Measurements from ENCODE around the gene TNK1.

Gene TNK1

GRCh38 chr17:7384489-7385081, 3.7 kb downstream of the TNK1 start:
- DNase-seq = no peak
- TF ChIP-seq, protein P1, sequence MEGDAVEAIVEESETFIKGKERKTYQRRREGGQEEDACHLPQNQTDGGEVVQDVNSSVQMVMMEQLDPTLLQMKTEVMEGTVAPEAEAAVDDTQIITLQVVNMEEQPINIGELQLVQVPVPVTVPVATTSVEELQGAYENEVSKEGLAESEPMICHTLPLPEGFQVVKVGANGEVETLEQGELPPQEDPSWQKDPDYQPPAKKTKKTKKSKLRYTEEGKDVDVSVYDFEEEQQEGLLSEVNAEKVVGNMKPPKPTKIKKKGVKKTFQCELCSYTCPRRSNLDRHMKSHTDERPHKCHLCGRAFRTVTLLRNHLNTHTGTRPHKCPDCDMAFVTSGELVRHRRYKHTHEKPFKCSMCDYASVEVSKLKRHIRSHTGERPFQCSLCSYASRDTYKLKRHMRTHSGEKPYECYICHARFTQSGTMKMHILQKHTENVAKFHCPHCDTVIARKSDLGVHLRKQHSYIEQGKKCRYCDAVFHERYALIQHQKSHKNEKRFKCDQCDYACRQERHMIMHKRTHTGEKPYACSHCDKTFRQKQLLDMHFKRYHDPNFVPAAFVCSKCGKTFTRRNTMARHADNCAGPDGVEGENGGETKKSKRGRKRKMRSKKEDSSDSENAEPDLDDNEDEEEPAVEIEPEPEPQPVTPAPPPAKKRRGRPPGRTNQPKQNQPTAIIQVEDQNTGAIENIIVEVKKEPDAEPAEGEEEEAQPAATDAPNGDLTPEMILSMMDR (IDR thresholded peaks at IDR 0.05; ENCODE audit: low read depth, low read length) = no peak
- no peak overlapping the region for H3K27ac ChIP-seq
- H3K27me3 ChIP-seq (ENCODE audit: insufficient read depth, low read depth, severe bottlenecking) = no peaks in the 10 kb centered on the region
- H3K36me3 ChIP-seq = peaks cover 30% of the 10 kb centered on the region
- H3K9me3 ChIP-seq (ENCODE audit: severe bottlenecking) = no peaks in the 10 kb centered on the region
- H3K4me3 ChIP-seq (ENCODE audit: low read depth, low read length) = no peak overlapping the region

- H3K27me3 ChIP-seq (ENCODE audit: insufficient read depth, low read depth, severe bottlenecking) = no peaks in the 10 kb centered on the region
- no peak overlapping the region for H3K27ac ChIP-seq
- no peak overlapping the region for H3K4me3 ChIP-seq (ENCODE audit: low read depth, low read length)
- DNase-seq = no peak
- TF ChIP-seq, protein P1 (IDR thresholded peaks at IDR 0.05; ENCODE audit: low read depth, low read length) = no peak
- peaks cover 32% of the 10 kb centered on the region for H3K36me3 ChIP-seq
- no peaks in the 10 kb centered on the region for H3K9me3 ChIP-seq (ENCODE audit: severe bottlenecking)
These were observed 8.0 kb downstream of the TNK1 start for GRCh38 chr17:7388856-7389255.

GRCh38 chr17:7389924-7390910, 9.3 kb downstream of the TNK1 start:
- peaks cover 28% of the 10 kb centered on the region for H3K36me3 ChIP-seq
- no peak overlapping the region for H3K4me3 ChIP-seq (ENCODE audit: low read depth, low read length)

GRCh38 chr17:7391307-7391706, 10.4 kb downstream of the TNK1 start:
- no peaks in the 10 kb centered on the region for H3K9me3 ChIP-seq (ENCODE audit: severe bottlenecking)
- H3K27me3 ChIP-seq (ENCODE audit: insufficient read depth, low read depth, severe bottlenecking) = no peaks in the 10 kb centered on the region
- TF ChIP-seq, protein P1 (IDR thresholded peaks at IDR 0.05; ENCODE audit: low read depth, low read length) = no peak
- DNase-seq = no peak
- no peak overlapping the region for H3K27ac ChIP-seq
- peaks cover 23% of the 10 kb centered on the region for H3K36me3 ChIP-seq
- no peak overlapping the region for H3K4me3 ChIP-seq (ENCODE audit: low read depth, low read length)

More at GRCh38 chr17:7389924-7390910, 9.3 kb downstream of the TNK1 start:
- Histone ChIP-seq H3K9me3 (ENCODE audit: severe bottlenecking) (no peaks in the 10 kb centered on the region), H3K27me3 (ENCODE audit: insufficient read depth, low read depth, severe bottlenecking) (no peaks in the 10 kb centered on the region), H3K27ac (no peak overlapping the region)
- TF ChIP-seq, protein P1 (IDR thresholded peaks at IDR 0.05; ENCODE audit: low read depth, low read length) = no peak
- no peak for DNase-seq

GRCh38 chr17:7392696-7393612, 12.1 kb downstream of the TNK1 start:
- Histone ChIP-seq H3K36me3 (peaks cover 23% of the 10 kb centered on the region), H3K27me3 (ENCODE audit: insufficient read depth, low read depth, severe bottlenecking) (no peaks in the 10 kb centered on the region), H3K27ac (no peak overlapping the region), H3K4me3 (ENCODE audit: low read depth, low read length) (no peak overlapping the region), H3K9me3 (ENCODE audit: severe bottlenecking) (no peaks in the 10 kb centered on the region)
- TF ChIP-seq, protein P1 (IDR thresholded peaks at IDR 0.05; ENCODE audit: low read depth, low read length) = no peak
- no peak for DNase-seq
